ENCODE measurements around the gene KLHL2. TPM values are rescaled to one million over a fixed set of nuclear protein-coding genes. Genes with fewer than 3 reads are reported as not detected.
"Not testable (repeated sequence)": the region's sequence is repeated elsewhere in the genome, so short reads cannot be mapped to it uniquely, and the experiment has no call there.

Gene KLHL2
- polyA plus RNA-seq (ENCODE audit: insufficient read length), result 6.6 TPM

GRCh38 chr4:165207431-165208220 lies at the start of gene KLHL2:
Gene KLHL2, plus strand, starts transcription at chr4:165207561. Its CDS starts 316 bp downstream, at chr4:165207877.
- DNase-seq, result peak; percentile 84

- no peak for DNase-seq
Observed at GRCh38 chr4:165158762-165159161, 48.6 kb upstream of the KLHL2 start.

- no peak for DNase-seq
Observed at GRCh38 chr4:165164257-165164656, 43.1 kb upstream of the KLHL2 start.

GRCh38 chr4:165166872-165167271 lies 40.5 kb upstream of the KLHL2 start:
- not testable (repeated sequence) for DNase-seq

GRCh38 chr4:165167650-165168049 lies 39.7 kb upstream of the KLHL2 start:
- DNase-seq, result no peak

- no peak for DNase-seq
Observed at GRCh38 chr4:165170819-165171218, 36.5 kb upstream of the KLHL2 start.

GRCh38 chr4:165175470-165175869 lies 31.9 kb upstream of the KLHL2 start:
- DNase-seq, result not testable (repeated sequence)

GRCh38 chr4:165175879-165176278 lies 31.5 kb upstream of the KLHL2 start:
- no peak for DNase-seq

GRCh38 chr4:165177725-165178666 lies 29.4 kb upstream of the KLHL2 start:
- no peak for DNase-seq

GRCh38 chr4:165184220-165184619 lies 23.1 kb upstream of the KLHL2 start:
- DNase-seq, result no peak

GRCh38 chr4:165184998-165185397 lies 22.4 kb upstream of the KLHL2 start:
- DNase-seq, result not testable (repeated sequence)

- no peak for DNase-seq
Observed at GRCh38 chr4:165185448-165185847, 21.9 kb upstream of the KLHL2 start.

- DNase-seq, result no peak
Observed at GRCh38 chr4:165190591-165191347, 16.6 kb upstream of the KLHL2 start.

GRCh38 chr4:165191348-165191656 lies 16.1 kb upstream of the KLHL2 start:
- DNase-seq, result no peak

GRCh38 chr4:165191814-165192499 lies 15.4 kb upstream of the KLHL2 start:
- DNase-seq, result no peak

- DNase-seq, result no peak
Observed at GRCh38 chr4:165192500-165192898, 14.9 kb upstream of the KLHL2 start.

GRCh38 chr4:165192956-165193355 lies 14.4 kb upstream of the KLHL2 start:
- DNase-seq, result no peak

- no peak for DNase-seq
Observed at GRCh38 chr4:165194368-165194767, 13.0 kb upstream of the KLHL2 start.

- no peak for DNase-seq
Observed at GRCh38 chr4:165198329-165198728, 9.0 kb upstream of the KLHL2 start.

- DNase-seq, result no peak
Observed at GRCh38 chr4:165199286-165199685, 8.1 kb upstream of the KLHL2 start.

- no peak for DNase-seq
Observed at GRCh38 chr4:165199722-165200121, 7.6 kb upstream of the KLHL2 start.

- no peak for DNase-seq
Observed at GRCh38 chr4:165201806-165202205, 5.6 kb upstream of the KLHL2 start.
